Measurements from ENCODE around the gene CDHR1. TPM values are rescaled to one million over a fixed set of nuclear protein-coding genes. Genes with fewer than 3 reads are reported as not detected.

Gene CDHR1
- total RNA-seq, 1 donor from 2014 or later = 1.4 TPM

- no peaks in the 10 kb centered on the region for H3K79me2 ChIP-seq (ENCODE audit: low read depth)
- no peaks in the 10 kb centered on the region for H3K36me3 ChIP-seq
- Mint-ChIP-seq H3K36me3 (no peaks in the 10 kb centered on the region), H3K27me3 (ENCODE audit: insufficient read depth, low read depth) (peaks cover 2% of the 10 kb centered on the region), H3K27ac (peak overlapping the region; percentile 72), H3K4me3 (no peak overlapping the region), H3K9me3 (no peaks in the 10 kb centered on the region), H3K4me1 (peaks cover 6% of the 10 kb centered on the region)
- H3F3A ChIP-seq (ENCODE audit: low read depth) = no peaks in the 10 kb centered on the region
- no peak overlapping the region for H3K4me2 ChIP-seq
- no peak overlapping the region for H3K27ac ChIP-seq
- TF ChIP-seq EZH2phosphoT487 (IDR thresholded peaks at IDR 0.05) (no peak), EZH2 (IDR thresholded peaks at IDR 0.05) (no peak)
- TF ChIP-seq, protein P1, sequence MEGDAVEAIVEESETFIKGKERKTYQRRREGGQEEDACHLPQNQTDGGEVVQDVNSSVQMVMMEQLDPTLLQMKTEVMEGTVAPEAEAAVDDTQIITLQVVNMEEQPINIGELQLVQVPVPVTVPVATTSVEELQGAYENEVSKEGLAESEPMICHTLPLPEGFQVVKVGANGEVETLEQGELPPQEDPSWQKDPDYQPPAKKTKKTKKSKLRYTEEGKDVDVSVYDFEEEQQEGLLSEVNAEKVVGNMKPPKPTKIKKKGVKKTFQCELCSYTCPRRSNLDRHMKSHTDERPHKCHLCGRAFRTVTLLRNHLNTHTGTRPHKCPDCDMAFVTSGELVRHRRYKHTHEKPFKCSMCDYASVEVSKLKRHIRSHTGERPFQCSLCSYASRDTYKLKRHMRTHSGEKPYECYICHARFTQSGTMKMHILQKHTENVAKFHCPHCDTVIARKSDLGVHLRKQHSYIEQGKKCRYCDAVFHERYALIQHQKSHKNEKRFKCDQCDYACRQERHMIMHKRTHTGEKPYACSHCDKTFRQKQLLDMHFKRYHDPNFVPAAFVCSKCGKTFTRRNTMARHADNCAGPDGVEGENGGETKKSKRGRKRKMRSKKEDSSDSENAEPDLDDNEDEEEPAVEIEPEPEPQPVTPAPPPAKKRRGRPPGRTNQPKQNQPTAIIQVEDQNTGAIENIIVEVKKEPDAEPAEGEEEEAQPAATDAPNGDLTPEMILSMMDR (IDR thresholded peaks at IDR 0.05) = no peak
- no peaks in the 10 kb centered on the region for H3K9me3 ChIP-seq (ENCODE audit: low read depth)
- H4K20me1 ChIP-seq (ENCODE audit: low read depth) = no peaks in the 10 kb centered on the region
- no peak for DNase-seq (ENCODE audit: low spot score)
- no peak overlapping the region for H3K9ac ChIP-seq
- no peaks in the 10 kb centered on the region for H3K27me3 ChIP-seq
- no peak overlapping the region for H2AFZ ChIP-seq (replicated peaks)
- no peaks in the 10 kb centered on the region for H3K4me1 ChIP-seq
- no peak overlapping the region for H3K4me3 ChIP-seq
Observed at GRCh38 chr10:84172467-84173356, 21.6 kb upstream of the CDHR1 start.

DNA sequence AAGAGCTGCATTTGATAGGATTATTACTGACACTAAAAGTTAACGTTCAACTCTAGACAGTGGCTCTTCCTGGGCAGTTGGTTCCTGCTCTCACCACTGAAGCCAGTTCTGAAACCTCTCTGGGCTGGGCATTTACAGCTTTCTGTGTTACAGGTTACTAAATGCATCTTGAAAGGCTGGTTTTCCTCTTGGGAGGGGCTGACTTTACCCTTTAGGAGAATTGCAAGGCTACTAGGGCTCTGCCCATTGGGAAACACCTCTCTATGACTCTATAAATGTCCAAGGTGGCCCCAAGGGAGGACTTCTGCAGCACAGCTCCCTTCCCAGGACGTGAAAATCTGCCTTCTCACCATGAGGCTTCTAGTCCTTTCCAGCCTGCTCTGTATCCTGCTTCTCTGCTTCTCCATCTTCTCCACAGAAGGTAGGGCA lies 20.8 kb upstream of the CDHR1 start, which contains the start of gene GPR15LG:
Gene GPR15LG, plus strand, starts transcription at position 301 of the 429 bp plus-strand sequence. Its CDS starts 51 bp downstream, at position 352.
- no peak within 1 kb of the TSS for H3K27ac ChIP-seq
- H3K36me3 ChIP-seq = no peaks in the 10 kb centered on the region
- no peaks in the 10 kb centered on the region for H3K4me1 ChIP-seq
- H3F3A ChIP-seq (ENCODE audit: low read depth) = no peaks in the 10 kb centered on the region
- no peaks in the 10 kb centered on the region for H3K9me3 Mint-ChIP-seq
- H3K79me2 ChIP-seq (ENCODE audit: low read depth) = no peaks in the 10 kb centered on the region
- H3K27me3 ChIP-seq = no peaks in the 10 kb centered on the region
- peaks cover 2% of the 10 kb centered on the region for H3K27me3 Mint-ChIP-seq (ENCODE audit: insufficient read depth, low read depth)
- H3K27ac Mint-ChIP-seq = peak within 1 kb of the TSS; percentile 63
- H3K4me3 ChIP-seq = no peak within 1 kb of the TSS
- H3K9me3 ChIP-seq (ENCODE audit: low read depth) = no peaks in the 10 kb centered on the region
- H3K4me2 ChIP-seq = no peak within 1 kb of the TSS
- no peak for DNase-seq (ENCODE audit: low spot score)
- H3K36me3 Mint-ChIP-seq = no peaks in the 10 kb centered on the region
- TF ChIP-seq EZH2 (IDR thresholded peaks at IDR 0.05) (no peak), EZH2phosphoT487 (IDR thresholded peaks at IDR 0.05) (no peak)
- TF ChIP-seq, protein P1 (IDR thresholded peaks at IDR 0.05) = no peak
- no peak within 1 kb of the TSS for H2AFZ ChIP-seq (replicated peaks)
- H4K20me1 ChIP-seq (ENCODE audit: low read depth) = no peaks in the 10 kb centered on the region
- H3K9ac ChIP-seq = no peak within 1 kb of the TSS
- peaks cover 6% of the 10 kb centered on the region for H3K4me1 Mint-ChIP-seq
- no peak within 1 kb of the TSS for H3K4me3 Mint-ChIP-seq

- Histone ChIP-seq H2AFZ (replicated peaks) (no peak overlapping the region), H3K79me2 (ENCODE audit: low read depth) (no peaks in the 10 kb centered on the region), H3K4me2 (no peak overlapping the region), H3K27me3 (no peaks in the 10 kb centered on the region), H3K4me1 (peaks cover 3% of the 10 kb centered on the region), H3K9me3 (ENCODE audit: low read depth) (no peaks in the 10 kb centered on the region), H4K20me1 (ENCODE audit: low read depth) (no peaks in the 10 kb centered on the region), H3K27ac (no peak overlapping the region), H3K4me3 (no peak overlapping the region), H3F3A (ENCODE audit: low read depth) (no peaks in the 10 kb centered on the region), H3K9ac (no peak overlapping the region), H3K36me3 (no peaks in the 10 kb centered on the region)
- Mint-ChIP-seq H3K36me3 (no peaks in the 10 kb centered on the region), H3K27ac (no peak overlapping the region), H3K27me3 (ENCODE audit: insufficient read depth, low read depth) (peaks cover 2% of the 10 kb centered on the region), H3K9me3 (no peaks in the 10 kb centered on the region), H3K4me3 (no peak overlapping the region), H3K4me1 (peaks cover 6% of the 10 kb centered on the region)
- TF ChIP-seq EZH2 (IDR thresholded peaks at IDR 0.05) = no peak
- TF ChIP-seq, protein P1 (IDR thresholded peaks at IDR 0.05) = no peak
- TF ChIP-seq EZH2phosphoT487 (IDR thresholded peaks at IDR 0.05) = no peak
- no peak for DNase-seq (ENCODE audit: low spot score)
Observed at GRCh38 chr10:84175436-84175835, 18.9 kb upstream of the CDHR1 start.

Data from neural progenitor cell (in vitro differentiated cells).